NCI-H460 (cell line): ENCODE data around the gene CLSTN1. TPM values are rescaled to one million over a fixed set of nuclear protein-coding genes. Genes with fewer than 3 reads are reported as not detected.
A peak's percentile ranks its signal among the peaks of the same experiment; 100 is the strongest.
"Not testable (repeated sequence)": the region's sequence is repeated elsewhere in the genome, so short reads cannot be mapped to it uniquely, and the experiment has no call there.

Experiments
- DNase-seq: peaks from one replicate; pipeline ENCODE4 v3.0.0-alpha.2; 2016; ENCODE audit warnings: low read depth; ENCODE audit errors: extremely low read depth
- total RNA-seq: library from RNA; depleted of rRNA; stranded (reverse); fragments of >200 nt; shearing (Covaris generic); gene quantifications from 2 replicates; pipeline ENCODE4 v1.2.3, GENCODE V29; 2014

Gene CLSTN1
- total RNA-seq, 1 experiment from 2014 or later: 24.4 TPM

DNA sequence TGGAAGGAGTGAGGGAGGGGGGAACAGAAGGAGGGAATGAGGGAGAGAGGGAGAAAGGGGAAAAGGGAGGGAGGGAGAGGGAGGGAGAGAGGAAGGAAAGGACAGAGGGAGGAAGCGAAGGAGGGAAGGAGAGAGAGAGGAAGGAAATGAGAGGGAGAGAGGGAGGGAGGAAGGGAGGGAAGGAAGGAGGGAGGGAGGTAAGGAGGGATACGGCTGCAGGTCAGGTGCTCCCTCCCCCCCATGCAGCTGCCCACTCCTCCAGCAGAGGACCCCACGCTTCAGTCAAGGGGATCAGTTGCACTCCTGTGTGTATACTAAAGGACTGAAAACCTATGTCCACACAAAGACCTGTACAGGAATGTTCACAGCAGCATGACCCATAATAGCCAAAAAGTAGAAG, 54.8 kb downstream of the CLSTN1 start:
- DNase-seq: no peak

DNA sequence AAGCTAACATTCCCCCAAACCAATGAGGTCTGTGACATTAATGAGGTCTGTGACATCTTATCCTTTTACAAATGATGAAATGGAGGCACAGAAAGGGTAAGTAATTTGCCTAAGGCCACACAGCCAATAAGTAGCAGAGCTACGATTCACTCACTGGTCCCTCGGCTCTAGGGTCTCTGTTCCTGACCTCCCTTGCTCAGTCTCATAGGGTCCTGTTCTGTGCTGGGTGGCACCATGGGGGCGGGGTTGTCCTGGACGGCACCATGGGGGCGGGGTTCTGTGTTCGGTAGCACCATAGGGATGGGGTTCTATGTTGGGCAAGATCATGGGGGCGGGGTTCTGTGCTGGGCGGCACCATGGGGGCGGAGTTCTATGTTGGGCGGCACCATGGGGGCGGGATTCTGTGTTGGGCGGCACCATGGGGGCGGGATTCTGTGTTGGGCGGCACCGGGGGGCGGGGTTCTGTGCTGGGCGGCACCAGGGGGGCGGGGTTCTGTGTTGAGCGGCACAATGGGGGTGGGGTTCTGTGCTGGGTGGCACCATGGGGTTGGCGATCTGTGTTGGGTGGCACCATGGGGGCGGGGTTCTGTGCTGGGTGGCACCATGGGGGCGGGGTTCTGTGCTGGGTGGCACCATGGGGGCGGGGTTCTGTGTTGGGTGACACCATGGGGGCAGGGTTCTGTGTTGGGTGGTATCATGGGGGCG, 55.6 kb downstream of the CLSTN1 start:
- no peak for DNase-seq

DNA sequence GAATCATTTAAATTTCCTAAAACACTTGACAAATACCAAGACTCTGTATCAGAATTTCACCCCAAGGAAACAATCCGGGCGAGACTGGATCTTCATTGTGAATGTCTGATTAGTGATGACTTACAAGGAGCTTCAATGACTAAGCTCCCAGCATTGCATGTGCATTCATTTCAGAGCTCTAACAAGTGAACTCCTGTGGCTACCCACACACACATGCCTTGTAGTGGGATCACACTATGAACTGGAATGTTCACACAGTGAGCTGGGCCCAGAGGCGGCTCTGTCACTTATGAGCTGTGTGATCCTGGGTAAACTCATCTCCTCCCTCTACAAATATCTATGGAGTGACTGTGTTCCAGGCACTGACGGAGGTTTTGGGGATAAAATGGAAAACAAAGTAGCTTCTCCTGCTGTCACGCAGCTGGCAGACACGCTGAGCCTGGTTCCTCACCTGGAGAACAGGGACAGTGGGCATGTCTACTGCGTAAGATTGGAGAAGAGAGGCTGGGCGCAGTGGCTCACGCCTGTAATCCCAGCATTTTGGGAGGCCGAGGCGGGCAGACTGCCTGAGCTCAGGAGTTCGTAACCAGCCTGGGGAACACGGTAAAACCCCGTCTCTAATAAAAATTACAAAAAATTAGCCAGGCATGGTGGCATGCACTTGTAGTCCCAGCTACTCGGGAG, 56.9 kb downstream of the CLSTN1 start:
- DNase-seq: peak; percentile 36

DNA sequence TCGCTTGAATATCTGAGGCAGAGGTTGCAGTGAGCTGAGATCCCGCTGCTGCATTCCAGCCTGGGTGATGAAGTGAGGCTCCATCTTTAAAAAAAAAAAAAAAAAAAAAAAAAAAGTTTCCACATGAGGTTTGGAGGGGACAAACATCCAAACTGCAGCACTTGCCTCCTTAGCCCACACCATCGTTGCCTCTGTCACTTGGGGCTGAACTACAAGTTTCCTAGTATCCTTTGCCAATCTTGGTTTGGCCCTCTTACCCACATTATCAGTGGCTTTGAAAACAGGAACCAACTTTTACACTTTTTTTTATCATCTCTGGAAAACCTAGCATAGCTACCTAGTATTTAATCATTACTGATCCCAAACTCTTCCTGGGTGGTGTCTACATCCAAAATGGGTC, 59.2 kb downstream of the CLSTN1 start:
- no peak for DNase-seq

DNA sequence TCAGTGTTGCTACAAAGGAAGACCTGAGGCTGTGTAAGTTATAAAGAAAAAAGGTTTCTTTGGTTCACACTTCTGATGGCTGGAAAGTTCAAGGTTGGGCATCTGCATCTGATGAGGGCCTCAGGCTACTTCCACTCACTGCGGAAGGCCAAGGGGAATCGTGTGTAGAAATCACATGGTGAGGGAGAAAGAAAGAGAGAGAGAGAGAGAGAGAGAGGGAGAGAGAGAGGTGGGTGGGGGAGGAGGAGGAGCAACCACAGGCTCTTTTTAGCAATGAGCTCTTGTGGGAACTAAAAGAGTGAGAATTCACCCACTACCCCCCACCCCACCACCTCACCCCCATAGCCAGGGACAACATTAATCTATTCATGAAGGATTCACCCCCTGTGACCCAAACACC, 59.9 kb downstream of the CLSTN1 start:
- DNase-seq: no peak

DNA sequence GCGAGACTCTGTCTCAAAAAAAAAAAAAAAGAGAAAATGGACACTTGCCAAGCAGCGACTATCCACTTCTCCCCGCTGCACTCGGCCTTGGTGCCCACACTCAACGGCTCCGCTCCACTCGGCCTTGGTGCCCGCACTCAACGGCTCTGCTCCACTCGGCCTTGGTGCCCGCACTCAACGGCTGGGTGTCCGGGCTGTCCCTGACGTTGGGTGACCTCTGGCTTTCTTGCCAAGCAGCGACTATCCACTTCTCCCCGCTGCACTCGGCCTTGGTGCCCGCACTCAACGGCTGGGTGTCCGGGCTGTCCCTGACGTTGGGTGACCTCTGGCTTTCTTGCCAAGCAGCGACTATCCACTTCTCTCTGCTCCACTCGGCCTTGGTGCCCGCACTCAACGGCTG, 61.3 kb downstream of the CLSTN1 start:
- not testable (repeated sequence) for DNase-seq

DNA sequence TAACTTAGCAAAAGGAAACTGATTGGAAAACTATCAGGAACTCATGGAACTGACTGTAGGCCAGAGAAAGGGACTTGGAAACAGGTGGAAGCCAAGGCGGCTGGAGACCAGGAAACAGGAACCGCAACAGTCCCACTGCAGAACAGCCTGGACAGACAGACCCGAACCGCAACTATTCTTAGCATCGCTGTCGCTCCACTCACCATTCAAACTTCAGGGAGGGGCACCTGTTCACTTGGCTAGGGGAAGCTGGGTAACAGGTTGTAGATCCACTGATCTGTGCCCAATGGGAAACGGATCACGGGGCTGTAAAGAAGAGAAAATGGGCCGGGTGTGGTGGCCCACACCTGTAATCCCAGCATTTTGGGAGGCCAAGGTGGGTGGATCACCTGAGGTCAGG, 61.9 kb downstream of the CLSTN1 start:
- DNase-seq: no peak

DNA sequence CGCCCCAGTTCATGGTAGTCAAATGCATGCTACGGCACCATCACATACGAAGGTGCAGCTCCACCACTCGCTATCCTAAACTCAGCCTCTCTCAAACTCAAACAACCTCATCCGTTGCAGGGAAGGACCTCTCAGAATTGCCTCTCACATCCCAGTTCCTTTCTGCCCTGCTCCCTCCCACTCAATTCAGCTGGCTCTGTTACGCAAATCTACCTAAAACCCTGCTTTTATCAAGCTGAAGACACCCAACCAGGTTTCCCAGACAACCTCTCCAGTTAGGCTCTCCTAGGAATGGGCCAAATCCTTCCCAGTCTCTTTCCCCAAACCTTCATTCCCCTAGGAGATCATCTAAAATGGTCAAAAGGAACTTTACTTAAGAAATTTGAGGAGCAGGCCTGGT, 62.9 kb downstream of the CLSTN1 start:
- no peak for DNase-seq

DNA sequence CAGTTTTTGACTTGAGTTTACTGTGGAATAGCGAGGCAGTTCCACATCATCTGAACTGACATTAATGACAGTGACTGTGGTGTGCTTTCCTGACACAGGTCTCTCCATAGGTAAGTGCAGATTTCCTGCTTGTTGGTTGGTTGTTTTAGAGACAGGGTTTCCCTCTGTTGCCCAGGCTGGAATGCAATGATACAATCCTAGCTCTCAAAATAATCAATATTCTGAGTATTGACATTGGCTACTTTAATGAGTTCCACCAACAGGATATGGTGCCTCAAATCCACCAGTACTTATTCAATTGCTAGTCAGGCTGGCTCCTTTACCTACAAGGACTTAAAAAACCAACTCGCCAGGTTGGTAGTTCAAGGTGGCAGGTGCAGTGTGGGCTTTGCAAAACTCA, 63.8 kb downstream of the CLSTN1 start:
- no peak for DNase-seq

DNA sequence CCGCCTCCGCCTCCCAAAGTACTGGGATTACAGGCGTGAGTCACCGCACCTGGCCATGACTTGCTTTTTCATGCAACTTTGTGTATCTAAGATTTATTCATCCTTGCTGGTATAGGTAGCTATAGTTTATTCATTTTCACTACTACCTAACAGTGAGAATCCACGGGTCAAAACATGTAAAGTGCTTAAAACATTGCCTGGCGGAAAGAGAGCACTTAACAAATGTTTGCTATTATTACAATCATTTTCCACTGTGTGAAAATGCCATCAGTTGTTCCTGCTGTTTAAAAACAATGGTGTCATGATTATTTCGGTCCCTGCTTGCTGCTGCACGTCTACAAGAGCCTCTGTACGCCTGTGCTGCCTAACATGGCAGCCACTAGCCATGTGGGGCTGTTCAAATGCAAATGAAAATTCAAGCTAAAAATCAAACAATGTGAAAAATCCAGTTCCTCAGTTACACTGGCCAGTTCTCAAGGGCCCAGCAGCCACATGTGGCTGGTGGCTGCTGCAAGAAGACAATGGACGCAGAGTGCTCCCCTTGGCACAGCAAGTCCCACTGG, 65.1 kb downstream of the CLSTN1 start:
- DNase-seq: no peak

DNA sequence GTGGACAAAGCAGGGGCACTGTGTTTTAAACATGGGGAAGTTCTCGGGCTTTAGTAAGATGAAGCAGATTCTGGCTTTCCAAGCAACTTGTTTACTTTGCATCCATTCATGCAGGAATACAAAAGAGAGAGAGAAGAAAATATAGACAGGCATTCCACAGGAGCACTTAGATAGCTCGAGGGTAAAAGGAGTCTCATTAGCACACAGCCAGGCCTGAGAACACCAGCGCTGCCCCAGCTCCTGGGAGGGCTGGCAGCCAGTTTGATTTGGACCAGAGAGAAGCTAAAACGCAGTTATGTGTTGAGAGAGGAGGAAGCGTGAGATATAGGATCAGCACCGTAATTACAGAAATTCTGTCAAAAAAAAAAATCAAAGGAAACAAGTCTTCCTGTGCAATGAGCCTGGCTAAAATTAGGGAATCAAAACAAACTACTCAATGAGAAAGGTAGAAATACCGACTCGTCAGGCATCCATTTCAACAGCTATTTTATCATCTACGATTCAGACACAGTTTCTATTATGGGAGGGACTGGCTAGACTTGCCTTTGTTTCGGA, 68.2 kb downstream of the CLSTN1 start:
- no peak for DNase-seq

DNA sequence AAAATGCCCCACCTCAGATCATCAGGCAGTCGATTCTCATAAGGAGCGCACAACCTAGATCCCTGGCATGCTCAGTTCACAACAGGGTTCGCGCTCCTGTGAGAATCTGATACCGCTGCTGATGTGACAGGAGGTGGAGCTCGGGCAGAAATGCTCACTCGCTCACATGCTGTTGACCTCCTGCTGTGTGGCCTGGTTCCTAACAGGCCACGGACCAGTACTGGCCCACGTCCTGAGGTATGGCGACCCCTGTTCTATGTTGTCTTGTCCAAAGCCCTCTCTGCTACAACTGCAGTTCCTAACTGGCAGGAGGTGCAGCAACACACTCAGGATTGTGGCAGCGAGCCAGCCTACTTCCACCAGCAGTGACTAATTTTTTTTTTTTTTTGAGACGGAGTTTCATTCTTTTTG, 70.6 kb downstream of the CLSTN1 start:
- DNase-seq: no peak

DNA sequence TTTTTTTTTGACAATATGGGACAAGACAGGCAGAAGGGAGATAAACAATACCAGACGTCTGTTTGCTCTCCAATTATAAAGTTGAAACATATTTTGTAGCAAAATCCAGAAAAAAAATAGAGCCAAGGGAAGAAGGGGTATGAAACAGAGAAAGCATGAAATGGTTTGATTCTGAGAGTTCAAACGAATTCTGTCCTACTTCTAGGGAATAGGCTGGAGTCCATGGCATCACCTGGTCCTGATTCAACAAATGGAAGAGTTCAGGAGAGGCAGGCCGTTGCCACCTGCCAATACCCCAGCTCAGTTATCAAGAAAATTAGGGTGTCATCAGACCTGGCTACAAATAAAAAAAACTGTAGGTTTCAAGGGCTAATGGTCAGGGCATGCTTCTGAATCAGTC, 71.8 kb downstream of the CLSTN1 start:
- no peak for DNase-seq

DNA sequence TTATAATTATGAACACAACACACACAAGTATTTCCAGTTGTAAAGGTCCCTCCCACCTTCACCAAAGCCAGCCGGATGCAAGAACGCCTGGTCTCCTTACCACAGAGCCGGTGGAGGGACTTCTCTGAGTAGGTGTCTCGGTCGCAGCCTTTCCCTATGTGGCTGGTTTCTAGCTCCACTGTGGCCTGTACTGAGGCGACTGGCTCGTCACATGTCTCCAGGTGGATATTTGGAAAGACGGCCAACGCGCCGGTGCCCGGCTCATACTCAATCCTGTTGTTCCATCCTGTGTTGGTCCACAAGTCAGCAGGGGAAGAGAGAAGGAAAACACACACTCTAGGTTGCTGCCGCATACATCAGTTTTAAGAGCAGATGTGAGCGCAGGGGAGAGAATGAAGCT, 74.4 kb downstream of the CLSTN1 start:
- DNase-seq: no peak

DNA sequence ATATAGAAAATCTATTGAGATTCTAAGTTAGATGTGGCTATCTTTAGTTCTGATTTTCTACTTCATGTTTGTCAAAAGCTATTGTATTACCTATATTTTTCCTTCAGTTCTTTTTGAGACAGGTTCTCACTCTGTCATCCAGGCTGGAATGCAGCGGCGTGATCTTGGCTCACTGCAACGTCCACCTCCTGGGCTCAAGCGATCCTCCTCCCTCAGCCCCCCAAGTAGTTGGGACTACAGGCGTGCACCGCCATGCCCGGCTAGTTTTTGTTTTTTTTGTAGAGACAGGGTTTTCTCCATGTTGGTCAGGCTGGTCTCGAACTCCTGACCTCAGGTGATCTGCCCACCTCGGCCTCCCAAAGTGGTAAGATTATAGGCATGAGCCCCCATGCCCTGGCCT, 75.4 kb downstream of the CLSTN1 start:
- not testable (repeated sequence) for DNase-seq

DNA sequence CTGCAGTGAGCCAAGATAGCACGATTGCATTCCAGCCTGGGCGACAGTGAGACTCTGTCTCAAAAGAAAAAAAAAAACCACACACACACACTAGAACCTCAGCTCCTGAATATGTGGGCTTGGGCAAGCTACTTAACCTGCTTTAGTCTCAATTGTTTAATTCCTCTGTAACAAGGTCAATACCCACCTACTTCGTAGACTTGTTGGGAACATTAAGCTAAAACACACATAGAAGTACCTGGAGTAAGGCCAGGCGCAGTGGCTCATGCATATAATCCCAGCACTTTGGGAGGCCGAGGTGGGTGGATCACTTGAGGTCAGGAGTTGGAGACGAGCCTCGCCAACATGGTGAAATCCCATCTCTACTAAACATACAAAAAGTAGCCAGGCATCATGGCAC, 77.1 kb downstream of the CLSTN1 start:
- no peak for DNase-seq

DNA sequence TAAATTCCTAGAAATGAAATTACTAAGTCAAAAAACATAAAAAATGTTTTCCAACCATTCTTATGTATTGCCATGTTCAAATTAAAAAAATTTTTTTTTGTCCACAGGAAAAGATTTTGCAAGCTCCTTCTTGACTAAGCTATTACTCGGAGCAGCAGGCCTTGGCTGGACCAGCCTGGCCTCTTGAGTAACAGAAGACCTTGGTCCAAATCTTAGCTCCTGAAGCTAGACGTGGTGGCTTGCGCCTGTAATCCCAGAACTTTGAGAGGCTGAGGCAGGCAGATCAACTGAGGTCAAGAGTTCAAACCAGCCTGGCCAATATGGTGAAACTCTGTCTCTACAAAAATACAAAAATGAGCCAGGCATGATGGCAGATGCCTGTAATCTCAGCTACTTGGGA, 77.6 kb downstream of the CLSTN1 start:
- no peak for DNase-seq

DNA sequence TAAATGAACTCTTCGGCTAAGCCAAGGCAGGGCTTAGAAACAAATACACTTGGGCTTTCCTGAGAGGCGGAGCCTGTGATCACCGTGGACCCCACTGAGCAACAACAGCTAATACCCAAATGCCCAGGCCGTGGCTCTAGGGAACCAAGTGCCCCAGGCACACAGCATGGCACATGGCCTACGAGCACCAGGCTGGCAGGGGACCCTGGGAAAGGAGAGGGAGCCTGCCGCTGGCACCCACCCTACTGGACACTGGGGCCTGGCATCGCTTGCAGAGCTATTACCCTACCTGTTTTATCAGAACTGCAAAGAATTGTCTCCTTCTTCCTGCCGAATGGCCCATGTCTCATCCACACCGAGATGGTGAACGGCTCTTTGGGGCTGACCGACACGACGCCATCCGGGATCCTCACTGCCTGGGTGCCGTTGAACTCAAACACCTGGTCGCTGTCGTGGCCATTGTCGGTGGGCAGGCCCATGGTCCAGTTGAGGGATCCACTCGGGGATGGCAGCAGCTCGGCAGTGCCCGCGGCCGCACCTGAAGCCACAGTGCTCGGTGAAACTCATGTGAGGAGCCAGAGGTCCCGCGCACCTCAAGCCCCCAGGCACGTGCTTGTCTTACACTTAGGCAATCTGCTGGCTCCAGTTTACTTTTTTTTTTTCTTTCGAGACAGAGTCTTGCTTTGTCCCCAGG, 79.5 kb downstream of the CLSTN1 start:
- no peak for DNase-seq

DNA sequence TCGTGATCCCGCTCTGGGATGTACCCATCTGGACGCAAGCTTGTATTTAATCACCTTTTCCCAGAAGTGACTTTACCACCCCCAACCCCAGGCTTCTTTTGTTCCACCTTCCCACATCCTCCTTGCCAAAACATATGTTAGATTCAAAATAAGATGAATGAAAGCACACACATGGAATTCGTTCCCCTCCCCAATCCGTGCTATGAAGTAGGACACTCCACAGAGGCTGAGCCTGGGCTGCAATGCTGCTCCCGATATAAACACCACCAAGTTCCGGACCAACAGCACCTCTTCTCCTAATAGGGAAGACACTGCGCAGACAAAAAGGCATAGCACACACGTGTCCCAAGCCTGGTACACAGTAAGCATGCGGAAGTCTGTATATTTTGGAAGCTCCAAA, 86.1 kb downstream of the CLSTN1 start:
- no peak for DNase-seq

DNA sequence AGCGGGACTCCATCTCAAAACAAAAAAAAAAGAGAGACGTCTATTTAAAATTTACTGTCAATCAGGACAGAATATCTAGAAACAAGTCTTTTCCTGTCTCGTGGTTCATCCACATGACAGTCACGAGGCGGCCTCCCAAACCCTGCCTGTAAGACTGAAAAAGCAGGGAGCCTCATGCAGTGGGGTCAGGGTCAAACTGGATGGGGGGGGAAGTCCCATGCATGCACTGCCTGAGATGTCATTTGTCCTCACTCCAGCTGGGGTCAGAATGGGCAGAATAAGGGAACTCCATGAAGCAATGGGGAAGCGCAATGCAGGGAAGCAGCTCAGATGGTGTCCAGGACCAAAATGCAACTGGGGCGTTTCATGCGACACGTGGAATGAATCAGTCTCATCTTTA, 86.7 kb downstream of the CLSTN1 start:
- no peak for DNase-seq

DNA sequence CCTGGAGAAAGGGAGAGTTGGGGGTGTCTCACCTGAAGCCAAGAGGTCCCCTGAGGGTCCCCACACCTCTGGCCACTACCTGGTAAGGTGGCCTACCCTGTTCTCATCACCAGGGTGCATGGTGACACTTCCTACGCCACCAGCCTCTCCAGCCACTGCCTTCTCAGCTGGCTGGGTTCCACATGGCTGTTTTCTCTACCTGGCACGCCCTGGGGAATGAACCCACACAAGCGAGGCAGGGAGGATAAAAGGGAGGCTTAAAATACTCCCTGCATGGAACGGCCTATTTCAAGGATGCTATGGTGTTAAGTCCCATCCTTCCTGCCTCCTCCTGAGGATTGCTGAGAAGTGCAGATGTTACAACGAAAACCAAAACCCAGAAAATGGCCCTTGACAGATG, 87.5 kb downstream of the CLSTN1 start:
- DNase-seq: no peak
